ENCODE data around the gene DGKQ.

DGKQ gene

DNA sequence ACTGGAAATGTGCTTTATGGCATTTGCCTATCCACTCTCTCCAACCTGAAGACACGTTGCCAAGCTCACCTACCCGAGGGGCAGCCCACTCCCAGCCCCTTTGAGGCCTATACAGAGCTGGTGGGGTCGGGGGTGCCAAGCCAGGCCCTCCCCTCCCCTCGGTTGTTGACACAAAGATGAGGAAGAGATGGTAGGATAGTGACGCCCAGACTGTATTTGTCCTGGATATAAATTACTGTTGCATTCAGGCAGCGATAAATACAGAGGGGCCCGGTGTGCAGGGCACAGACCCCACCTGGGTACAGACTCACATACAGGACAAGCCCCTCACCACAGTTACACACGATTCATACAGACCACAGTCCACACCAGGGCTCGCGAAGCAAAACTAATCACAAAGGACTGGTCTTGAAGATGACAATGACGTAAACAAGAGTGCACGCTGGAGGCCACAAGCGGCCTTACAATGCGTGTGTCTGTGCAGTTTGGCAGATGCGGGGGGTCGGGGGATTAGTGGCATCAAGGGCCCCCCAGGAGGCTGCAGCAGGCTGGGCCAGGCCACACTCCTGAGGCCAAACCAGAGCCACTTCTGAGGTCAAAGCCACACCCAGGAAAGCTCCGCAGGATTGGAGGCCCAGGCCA, 14.6 kb downstream of the DGKQ start:
- no peak overlapping the region for H3K4me3 ChIP-seq (ENCODE audit: low read depth, low read length)
- TF ChIP-seq, protein P1, sequence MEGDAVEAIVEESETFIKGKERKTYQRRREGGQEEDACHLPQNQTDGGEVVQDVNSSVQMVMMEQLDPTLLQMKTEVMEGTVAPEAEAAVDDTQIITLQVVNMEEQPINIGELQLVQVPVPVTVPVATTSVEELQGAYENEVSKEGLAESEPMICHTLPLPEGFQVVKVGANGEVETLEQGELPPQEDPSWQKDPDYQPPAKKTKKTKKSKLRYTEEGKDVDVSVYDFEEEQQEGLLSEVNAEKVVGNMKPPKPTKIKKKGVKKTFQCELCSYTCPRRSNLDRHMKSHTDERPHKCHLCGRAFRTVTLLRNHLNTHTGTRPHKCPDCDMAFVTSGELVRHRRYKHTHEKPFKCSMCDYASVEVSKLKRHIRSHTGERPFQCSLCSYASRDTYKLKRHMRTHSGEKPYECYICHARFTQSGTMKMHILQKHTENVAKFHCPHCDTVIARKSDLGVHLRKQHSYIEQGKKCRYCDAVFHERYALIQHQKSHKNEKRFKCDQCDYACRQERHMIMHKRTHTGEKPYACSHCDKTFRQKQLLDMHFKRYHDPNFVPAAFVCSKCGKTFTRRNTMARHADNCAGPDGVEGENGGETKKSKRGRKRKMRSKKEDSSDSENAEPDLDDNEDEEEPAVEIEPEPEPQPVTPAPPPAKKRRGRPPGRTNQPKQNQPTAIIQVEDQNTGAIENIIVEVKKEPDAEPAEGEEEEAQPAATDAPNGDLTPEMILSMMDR (IDR thresholded peaks at IDR 0.05; ENCODE audit: insufficient read depth, low read depth, low read length, missing control alignments): no peak
- no peak for DNase-seq (ENCODE audit: low read depth)

DNA sequence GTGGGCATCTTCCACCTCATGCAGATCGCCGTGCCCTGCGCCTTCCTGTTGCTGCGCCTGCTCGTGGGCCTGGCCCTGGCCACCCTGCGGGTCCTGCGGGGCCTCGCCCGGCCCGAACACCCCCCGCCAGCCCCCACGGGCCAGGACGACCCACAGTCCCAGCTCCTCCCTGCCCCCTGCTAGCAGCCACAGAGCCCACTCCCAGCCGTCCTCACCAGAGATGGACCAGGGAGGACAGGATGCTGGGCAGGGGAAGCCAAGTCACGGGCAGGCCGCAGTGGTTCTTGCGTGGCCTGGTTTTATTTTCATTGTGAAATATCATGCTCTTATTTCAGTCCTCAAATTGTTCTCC, 15.1 kb downstream of the DGKQ start:
- DNase-seq (ENCODE audit: low read depth): no peak

DNA sequence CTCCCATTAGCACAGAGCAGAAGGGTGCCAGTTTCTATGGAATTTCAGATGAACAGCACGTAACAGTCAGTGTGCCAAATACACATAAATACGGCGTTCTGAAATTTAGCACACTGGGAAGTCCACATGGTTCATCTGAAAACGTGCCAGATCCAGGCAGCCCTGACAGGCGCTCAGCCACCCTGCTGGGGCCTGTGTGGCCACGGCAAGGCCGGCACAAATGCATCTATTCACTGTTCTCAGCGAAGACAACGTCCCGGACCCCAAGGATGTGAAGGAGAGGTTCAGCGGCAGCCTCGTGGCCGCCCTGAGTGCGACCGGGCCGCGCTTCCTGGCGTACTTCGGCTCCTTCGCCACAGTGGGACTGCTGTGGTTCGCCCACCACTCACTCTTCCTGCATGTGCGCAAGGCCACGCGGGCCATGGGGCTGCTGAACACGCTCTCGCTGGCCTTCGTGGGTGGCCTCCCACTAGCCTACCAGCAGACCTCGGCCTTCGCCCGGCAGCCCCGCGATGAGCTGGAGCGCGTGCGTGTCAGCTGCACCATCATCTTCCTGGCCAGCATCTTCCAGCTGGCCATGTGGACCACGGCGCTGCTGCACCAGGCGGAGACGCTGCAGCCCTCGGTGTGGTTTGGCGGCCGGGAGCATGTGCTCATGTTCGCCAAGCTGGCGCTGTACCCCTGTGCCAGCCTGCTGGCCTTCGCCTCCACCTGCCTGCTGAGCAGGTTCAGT, 15.6 kb downstream of the DGKQ start:
- DNase-seq (ENCODE audit: low read depth): no peak
- TF ChIP-seq, protein P1 (IDR thresholded peaks at IDR 0.05; ENCODE audit: insufficient read depth, low read depth, low read length, missing control alignments): no peak
- no peak overlapping the region for H3K4me3 ChIP-seq (ENCODE audit: low read depth, low read length)

More for the DNA sequence above, 15.1 kb downstream of the DGKQ start:
- H3K4me3 ChIP-seq (ENCODE audit: low read depth, low read length): no peak overlapping the region
- TF ChIP-seq, protein P1 (IDR thresholded peaks at IDR 0.05; ENCODE audit: insufficient read depth, low read depth, low read length, missing control alignments): no peak

DNA sequence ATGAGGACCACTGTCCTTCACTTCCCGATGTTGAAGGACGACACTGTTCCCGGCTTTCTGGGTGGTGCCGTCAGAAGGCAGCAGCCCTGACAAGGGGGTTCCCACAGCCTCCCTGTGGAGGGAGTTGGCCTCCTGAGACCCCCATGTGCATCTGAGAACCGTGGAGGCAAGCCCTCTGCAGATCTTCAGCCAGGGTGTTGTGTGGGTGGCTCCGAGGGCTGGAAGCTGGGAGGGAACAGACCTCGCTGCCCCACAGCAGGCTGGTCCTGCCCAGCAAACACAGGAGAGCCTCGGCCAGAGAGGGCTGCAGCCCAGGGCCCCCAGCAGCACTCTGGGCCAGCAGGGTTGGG, 16.2 kb downstream of the DGKQ start:
- DNase-seq (ENCODE audit: low read depth): no peak
- TF ChIP-seq, protein P1 (IDR thresholded peaks at IDR 0.05; ENCODE audit: insufficient read depth, low read depth, low read length, missing control alignments): no peak
- no peak overlapping the region for H3K4me3 ChIP-seq (ENCODE audit: low read depth, low read length)

DNA sequence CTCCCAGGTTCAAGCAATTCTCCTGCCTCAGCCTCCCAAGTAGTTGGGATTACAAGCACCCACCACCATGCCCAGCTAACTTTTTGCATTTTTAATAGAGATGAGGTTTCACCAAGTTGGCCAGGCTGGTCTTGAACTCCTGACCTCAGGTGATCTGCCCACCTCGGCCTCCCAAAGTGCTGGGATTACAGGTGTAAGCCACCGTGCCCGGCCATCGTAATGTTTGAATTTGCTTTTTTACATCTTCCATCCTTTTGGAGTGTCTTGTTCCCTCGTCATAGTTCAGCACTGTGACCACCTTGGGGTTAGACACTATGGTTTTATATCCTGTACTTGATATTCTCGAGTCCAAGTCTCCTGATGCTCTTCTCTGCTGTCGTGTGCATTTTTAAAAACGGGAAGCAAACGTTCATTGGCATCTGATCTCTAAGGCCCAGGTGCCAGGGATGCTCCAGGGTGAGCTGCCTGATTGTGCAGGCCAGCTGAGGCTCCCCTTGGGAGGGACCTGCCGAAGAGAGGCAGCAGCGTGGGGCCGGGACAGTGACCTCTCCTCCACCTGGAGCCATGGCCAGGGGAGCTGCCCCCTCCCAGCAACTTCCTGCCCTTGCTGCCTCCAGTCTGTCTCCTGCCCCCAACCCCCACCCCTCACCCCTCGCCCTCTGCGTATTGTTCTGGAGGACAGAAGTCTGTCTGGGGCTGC, 16.7 kb downstream of the DGKQ start:
- no peak for DNase-seq (ENCODE audit: low read depth)
- TF ChIP-seq, protein P1 (IDR thresholded peaks at IDR 0.05; ENCODE audit: insufficient read depth, low read depth, low read length, missing control alignments): no peak
- H3K4me3 ChIP-seq (ENCODE audit: low read depth, low read length): no peak overlapping the region

GRCh38 chr4:955931-956381, 17.4 kb downstream of the DGKQ start:
- H3K4me3 ChIP-seq (ENCODE audit: low read depth, low read length): no peak overlapping the region
- DNase-seq (ENCODE audit: low read depth): no peak
- TF ChIP-seq, protein P1 (IDR thresholded peaks at IDR 0.05; ENCODE audit: insufficient read depth, low read depth, low read length, missing control alignments): no peak
